GM11168 (cell line): ENCODE data around the gene GRID2.
"Not testable (repeated sequence)": the region's sequence is repeated elsewhere in the genome, so short reads cannot be mapped to it uniquely, and the experiment has no call there.

Experiments used
- in situ Hi-C: fragments of 300-500 bp; cut with MboI; formaldehyde crosslinking; loops from one replicate; pipeline ENCODE4 v1.12.0; 2022; ENCODE audit warnings: low sequenced_read_pairs; ENCODE audit not compliant: unreplicated experiment

GRID2 gene

DNA sequence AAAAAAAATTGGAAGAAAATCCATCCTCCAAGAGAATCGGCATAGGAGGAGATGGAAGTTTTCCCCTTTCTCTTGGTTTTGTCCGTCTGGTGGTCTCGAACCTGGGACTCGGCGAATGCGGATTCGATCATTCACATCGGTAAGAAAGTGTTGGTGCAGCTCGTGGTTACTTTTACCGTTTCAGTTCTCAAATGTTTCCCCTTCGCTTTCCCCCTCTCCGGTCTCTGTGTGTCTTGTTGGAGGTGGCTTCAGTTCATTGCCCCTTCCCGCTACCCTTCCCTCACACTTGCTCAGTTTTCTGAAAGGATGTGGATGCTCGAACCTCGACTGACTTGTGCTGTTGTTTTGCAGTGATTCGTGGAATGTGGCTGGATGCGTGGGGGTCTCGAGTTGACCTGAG, 840 bp downstream of the GRID2 start:
- in situ Hi-C loops: no loop called here

DNA sequence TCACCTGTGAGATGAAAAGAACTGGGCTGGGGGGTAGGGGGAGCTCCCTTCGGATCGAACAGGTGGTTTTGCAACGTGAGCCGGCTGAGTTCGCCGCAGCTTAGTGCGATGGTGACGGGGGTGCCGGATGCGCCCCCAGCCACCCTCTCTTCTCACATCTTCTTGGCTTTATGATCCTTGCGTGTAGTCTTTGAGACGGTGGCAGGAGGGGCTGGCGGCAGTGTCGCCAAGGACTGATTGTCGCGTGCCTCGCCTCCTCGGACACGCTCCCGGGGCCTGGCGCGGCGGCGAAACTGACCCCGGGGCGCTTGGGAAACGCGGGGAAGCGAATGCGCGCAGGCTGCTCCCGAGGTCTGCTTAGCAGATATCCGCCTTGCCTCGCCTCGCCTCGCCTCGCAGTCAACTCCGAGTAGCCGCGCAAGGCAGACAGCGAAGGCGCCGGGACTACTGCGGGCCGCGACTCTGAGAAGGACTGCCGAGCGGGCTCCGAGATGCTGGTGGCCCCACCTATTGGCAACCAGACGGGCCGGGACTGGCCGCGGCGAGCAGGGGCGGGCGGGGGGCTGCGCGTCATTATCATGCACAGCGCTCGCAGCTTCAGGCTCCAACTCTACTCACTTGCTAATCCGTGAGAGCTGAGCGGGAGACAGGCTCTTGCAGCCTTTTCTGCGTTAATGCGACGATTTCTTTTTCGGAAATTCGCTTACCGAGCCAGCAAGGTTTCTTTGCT, 1.5 kb downstream of the GRID2 start:
- in situ Hi-C loops: no loop called here

DNA sequence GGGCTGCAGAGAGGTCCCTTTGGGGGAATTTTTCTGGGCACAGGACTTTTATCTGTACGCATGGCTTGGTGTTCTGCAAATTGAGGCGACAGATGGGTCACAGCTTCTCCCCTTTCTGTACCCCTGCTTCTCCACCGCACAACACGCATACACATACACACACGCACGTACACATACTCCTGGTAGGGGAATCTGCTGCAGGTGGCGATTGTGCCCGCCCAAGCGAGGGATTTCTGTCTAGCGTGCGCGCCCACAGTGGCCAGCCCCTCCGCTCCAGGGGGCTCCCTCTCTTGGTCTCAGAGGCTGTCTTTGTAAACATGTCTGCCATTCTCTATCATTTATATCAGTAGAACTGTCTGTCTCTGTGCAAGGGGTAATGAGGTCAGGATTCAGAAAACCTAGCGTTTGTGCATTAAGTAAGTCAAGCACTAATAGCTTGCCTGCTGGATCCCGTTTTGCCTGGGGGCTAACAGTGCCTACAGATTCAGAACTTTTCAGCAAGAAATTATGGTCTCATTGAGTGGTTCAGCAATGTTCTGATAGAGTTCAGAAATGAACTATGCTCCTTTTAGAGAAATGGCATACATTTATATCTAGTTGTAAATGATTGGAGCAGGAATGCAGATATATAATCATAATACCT, 2.2 kb downstream of the GRID2 start:
- in situ Hi-C loops: no loop called here

DNA sequence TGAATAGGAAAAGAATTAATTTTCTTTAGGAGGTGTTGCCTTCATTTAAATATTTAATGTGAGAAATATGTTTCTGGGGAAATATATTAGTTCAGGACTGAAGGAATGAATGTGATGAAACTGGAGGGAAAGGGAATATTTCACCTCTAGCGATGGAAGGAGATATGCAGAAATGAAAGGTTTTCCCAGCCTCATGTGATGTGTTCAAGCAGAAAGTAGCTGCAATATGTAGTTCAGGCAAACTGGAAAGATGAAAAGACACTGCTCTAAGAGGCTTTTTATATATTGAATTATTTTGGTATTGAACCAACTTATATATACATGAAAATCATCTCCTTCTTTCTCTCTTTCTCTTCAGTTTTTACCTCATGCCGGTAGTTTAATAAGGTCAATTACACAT, 3.4 kb downstream of the GRID2 start:
- in situ Hi-C loops: no loop called here

DNA sequence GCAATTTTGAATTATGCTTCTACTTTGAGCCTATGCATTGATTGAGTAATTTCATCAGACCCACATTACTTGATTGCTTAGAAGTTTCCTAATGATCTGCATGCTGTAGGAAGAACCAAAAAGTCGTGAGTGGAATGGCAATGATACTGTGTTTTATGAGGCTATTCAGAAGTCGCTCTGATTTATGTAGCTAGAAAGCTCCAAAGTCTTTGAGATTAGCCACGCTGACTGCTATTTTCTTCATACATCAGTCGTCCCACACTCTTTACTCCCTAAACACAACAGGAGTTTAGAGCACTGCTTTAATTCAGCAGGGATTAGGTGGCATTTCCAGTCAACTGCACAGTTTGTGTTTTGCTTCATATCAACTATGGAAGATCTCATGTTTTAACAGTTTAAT, 4.1 kb downstream of the GRID2 start:
- in situ Hi-C loops: no loop called here

DNA sequence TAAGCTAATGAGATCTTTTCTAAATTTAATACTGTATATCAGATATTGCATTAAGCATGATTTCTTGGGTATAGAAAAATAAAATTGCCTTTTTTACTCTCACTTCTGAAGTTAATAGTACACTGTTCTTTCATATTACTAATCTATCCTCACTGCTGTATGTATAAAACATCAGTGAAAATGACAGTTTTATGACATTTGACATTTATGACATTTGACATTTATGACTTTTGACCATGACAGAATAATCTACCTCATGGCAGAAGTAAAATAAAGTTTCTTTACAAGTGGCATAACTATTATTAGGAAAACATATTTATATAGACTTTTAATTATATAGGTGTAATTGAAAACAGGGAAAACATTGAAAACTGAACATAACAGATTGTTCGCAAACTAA, 13.3 kb downstream of the GRID2 start:
- in situ Hi-C loops: no loop called here

DNA sequence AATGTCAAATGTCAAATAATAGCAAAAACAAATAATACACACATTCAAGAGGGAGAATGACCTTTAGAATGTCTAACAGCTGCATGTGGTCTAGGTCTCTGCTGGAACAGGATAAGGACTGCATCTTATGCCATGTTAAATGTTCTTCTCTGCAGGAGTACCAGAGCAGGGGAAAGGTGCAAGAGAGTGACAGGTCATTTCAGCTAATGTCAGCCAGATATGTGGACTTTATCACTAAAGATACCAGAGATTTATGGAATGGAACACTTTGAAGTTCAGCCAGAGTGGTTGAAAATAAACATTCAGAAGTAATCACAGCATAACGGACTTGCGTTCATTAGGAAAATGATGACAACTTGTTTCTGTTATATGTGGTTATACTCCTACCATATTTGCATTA, 24.3 kb downstream of the GRID2 start:
- in situ Hi-C loops: no loop called here

DNA sequence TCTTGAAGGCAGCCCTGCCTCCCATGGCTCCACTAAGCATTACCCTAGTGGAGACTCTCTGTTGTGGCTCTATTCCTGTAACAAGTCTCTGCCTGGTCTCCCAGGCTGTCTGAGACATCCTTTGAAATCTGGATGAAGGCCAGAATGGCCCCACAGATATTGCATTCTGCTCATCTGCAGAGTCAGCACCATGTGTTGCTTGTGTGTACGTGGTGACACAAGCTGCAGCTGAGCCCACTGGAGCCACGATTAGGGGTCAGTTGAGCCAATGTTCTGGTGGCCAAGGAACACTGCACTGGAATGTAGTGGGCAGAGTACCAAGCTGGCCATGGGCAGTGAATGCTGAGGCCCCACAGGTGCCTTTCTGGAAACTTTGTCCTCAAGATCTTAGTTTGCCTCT, 29.2 kb downstream of the GRID2 start:
- in situ Hi-C loops: no loop called here

DNA sequence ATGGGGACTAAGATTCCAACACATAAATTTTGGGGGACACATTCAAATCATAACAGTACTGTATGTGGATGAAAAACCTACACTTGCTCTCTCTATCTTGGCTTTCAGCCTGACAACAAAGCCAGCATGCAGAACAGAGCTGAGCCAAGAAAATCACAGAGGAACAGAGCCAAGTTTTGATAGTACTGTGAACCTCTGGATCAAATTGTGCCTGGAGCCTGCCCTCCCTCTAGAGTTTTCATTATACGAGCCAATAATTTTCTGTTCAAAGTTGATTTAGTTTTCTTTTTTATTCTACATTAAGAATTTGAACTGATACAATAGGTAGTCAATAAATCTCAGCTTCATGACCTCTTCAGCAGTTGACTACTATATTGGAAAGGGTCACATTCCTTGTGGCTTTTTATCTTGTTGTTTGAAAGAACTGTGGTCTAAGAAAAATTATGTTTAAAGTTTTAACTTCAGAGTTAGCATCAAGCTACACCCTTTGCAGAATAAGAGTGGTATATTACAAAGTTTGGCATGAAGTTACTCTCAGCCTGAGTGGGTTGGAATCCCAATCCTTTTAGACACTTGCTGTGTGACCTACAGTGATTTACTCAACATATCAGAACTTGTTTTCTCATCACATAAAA, 31.1 kb downstream of the GRID2 start:
- in situ Hi-C loops: no loop called here

DNA sequence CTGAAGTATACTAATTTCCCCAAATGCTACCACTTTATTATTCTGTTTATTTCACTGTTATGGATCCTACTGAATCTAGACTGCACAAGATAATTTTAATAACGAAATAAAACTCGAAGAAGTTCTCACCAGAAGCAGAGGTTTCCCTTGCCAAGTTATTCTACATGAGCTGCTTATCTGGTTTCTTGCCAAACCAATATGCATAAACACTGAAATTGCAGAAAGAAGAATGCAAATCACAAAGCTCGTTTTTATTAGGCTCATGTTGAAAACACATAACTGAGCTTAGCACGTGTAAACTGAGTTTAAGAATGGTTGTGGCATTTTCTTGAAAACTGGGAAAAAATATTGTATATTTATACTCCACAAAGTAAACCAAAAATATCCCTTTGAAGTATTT, 35.9 kb downstream of the GRID2 start:
- in situ Hi-C loops: no loop called here

DNA sequence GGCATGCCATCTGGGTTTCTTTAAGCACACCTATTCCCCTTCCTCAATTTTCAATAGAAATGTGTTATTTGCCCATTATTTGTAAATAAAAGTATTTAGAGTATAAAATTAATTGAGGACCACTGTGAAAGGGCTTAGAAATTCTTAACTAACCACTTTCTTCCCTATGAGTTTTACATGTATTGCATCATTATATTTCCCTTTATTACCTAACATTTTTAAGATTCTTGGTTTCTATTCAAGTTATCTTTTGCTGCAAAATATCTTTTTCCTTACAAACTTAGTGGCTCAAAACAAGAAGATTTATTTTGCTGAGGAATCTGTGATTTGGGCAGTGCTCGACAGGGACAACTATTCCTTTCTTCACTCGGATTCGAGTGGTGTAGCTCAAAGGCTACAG, 40.5 kb downstream of the GRID2 start:
- in situ Hi-C loops: no loop called here

DNA sequence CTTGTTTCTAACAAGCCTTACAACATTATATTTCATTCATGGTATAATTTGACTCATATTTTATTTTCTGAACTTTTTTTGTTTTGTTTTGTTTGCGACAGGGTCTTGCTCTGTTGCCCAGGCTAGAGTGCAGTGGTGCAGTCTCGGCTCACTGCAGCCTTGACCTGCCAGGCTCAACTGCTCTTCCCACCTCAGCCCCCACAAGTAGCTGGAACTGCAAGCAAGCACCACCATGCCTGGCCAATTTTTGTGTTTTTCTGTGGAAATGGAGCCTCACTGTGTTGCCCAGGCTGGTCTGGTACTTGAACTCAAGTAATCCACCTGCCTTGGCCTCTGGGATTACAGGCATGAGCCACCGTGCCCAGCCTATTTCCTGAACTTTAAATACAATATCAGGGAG, 42.5 kb downstream of the GRID2 start:
- in situ Hi-C loops: no loop called here

DNA sequence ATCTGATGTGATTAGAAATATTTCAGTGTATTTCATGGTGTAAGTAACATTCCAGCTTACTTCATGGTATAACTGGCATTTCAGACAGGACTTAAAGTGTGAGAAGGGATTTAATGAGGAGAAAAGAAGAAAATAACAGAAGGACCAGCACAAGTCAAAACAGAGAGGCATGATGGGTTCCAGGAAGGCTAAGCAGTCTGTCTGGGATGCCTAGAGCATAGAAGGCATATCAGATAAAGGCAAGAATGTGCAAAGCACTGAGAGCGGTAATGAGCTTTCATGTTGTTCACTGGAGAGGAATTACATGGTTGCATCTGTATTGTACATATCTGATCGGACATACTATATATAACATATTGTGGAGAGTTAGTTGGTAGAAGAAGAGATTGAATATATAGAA, 54.2 kb downstream of the GRID2 start:
- in situ Hi-C loops: no loop called here

DNA sequence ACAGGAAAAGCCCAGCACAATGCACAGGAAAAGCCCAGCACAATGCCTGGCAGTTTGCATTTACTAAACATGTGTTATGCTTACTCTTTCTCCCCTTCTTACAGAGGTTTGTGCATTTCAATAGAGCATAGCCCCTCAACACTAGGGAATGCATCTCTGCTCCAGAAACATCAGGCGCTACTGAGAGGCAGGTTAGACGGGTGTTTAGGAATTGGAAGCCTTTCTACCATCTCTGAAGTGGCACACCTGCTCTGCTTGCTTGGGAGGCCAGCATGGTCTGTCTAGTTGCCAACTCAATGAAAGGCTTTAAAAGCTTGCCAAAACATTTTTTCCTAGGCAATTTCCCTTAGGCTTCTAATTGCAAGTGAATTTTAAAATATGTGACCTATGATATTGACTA, 55.7 kb downstream of the GRID2 start:
- in situ Hi-C loops: no loop called here

DNA sequence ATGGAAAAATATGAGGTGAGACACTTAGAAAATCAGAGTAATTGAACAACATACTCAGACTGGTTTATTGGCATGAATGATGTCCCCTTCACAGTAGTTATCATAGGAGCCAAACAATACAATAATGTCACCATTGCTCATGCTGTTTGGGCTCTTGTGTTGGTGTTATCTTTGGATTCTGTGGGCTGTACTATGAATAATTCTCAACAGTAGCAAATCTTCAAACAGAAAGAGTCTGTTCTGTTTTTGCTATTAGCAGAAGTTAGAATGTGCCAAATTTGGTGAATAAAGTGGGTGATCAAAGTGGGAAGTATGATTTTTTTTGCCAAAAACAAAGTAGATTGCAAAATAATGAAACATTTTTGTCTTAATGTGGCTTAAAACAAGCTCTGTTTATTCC, 58.3 kb downstream of the GRID2 start:
- in situ Hi-C loops: no loop called here

DNA sequence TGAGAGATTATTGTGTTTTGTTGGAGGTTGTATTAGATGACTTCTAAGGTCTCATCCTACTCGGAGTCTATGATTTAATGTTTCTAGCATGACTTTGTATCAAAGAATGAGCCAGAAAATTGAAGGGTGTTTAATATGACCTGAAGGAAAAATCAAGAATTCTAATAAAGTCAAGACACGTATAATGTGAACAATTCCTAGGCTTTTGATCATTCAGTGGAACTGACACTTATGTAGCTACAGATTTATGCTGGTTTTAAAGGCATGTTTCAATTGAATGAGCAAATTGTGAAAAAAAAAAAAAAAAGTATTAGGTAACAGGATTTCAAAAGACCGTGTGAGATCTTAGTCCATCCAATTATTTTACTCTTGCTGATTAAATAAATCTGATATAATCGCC, 64.9 kb downstream of the GRID2 start:
- in situ Hi-C loops: no loop called here

DNA sequence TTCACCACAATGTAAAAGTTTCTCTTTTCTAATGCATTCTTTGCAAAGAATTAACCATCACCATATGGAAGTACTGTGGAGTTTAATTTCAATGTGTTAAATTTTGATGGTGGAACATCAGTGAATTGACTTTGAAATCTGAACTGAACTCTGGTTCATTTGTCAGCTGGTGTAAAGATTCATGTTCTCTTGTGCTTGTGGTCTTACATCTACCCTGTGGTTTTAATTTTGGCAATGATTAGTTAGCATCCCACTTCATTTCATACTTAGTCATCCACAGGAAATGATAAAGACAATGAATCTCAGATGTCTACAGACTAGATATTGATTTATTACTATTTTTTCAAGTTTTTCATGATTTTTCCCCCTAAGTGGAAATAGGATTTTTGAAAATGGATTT, 77.8 kb downstream of the GRID2 start:
- in situ Hi-C loops: no loop called here

DNA sequence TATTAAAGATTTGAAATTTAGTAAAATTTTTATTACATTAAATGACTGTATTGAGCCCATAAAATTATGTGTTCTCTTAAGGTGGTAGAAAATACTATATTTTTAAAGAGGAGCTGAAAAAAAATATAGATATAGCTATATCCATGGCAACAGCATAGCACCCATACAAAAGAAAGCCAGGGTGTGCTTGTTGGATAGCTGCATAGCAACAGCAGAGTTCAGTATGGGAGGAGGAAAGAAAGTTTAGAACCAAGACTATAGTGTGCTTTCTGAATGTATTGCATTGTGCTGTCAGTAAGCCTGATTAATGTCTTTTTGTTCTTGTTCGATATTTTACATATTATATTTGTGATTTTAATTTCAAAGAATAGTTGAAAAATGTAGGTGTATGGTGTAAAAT, 78.4 kb downstream of the GRID2 start:
- in situ Hi-C loops: no loop called here

DNA sequence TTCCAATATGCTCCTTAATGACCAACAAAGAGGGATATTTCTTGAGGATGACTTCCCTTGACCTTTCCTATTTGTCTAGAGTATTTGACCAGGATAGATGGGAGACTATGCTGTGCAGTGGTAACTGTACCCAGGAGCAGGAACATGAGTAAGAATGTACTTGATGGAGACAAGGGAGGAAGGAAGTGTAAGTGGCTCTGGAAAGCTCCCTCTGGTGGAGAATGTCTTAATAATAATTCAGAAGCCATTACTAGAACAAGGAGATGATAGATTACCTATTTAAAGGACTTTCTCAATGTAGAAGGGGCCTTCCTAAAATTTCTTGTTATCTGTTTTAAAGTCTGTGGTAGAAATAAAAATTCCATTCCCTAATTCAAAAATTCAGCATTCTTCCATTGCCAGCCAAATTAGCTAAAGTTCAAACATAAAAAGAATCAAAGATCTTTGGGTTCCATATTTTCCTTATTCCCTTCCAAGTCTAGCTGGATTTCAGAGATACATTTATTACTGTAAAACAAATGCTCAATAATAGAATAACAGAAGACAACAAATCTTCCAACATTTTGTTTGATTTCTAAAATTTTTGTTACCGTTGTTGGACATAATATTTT, 83.8 kb downstream of the GRID2 start:
- in situ Hi-C loops: no loop called here

DNA sequence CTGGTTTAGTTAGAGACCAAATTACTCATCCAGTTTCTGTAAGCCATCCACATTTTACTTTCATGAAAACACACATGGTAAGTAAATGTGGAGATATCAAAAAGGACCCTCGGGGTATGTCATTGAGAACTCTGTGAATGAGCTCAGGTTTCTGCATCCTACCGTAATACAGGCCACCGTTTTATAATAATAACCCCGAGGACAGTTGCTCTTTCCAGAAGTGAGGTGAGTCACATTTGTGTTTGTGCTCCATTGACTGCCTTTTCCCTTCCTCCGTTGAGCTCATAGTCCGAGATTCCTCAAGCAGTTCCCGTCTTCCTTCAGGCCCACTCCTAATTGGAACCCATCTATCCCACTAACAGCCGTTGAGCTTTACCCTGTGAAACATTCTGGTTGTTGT, 95.3 kb downstream of the GRID2 start:
- in situ Hi-C loops: no loop called here

DNA sequence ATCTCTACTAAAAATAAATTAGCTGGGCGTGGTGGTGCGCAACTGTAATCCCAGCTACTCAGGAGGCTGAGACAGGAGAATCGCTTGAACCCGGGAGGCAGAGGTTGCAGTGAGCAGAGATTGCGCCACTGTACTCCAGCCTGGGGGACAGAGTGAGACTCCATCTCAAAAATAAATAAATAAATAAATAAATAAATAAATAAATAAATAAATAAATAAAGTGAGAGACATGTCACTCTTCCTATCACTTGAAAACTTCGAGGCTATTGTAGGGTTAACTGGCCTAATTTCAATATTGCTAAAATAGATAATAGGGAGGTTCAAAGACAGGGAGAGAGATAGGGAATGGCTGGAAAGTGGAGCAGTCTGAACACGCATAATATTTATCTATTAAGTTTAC, 99.8 kb downstream of the GRID2 start:
- in situ Hi-C loops: not testable (repeated sequence)
